ENCODE data around the gene LRRC2. TPM values are rescaled to one million over a fixed set of nuclear protein-coding genes. Genes with fewer than 3 reads are reported as not detected.

Gene LRRC2
- total and polyA plus RNA-seq, 5 donors from 2014 or later = 1.2 to 3.8 (median 2.4) TPM

DNA sequence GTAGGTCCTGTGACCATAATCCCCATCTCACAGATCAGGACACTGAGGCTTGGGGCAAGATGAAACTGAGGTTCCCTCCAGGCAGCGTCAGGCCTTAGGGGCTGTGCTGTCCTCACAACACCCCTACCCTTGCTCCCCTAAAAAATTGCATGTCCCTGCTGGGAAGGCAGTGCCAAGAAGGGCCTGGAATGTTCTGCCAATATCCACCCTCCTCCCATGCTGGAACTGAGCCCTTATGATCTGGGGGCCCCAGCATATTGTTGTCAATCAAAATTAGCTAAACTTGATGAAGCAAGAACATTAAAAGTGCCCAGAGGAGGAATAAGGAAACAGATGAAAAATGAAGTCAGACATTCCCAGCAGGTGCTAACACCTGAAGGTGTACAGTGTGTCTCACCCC, 81.7 kb downstream of the LRRC2 start:
- Histone ChIP-seq H3K27ac (ENCODE audit: insufficient read depth, low read length, poor library complexity, severe bottlenecking) (no peak overlapping the region), H3K9me3 (ENCODE audit: control insufficient read depth in 2 of 2, low read length in 2 of 2) (no peaks in the 10 kb centered on the region), H3K4me1 (ENCODE audit: control insufficient read depth, insufficient read depth, low read length, poor library complexity, severe bottlenecking) (peaks cover 9% of the 10 kb centered on the region), H3K4me3 (ENCODE audit: low read depth, low read length) (no peak overlapping the region), H3K27me3 (ENCODE audit: control insufficient read depth, insufficient read depth, low read length) (peaks cover 5% of the 10 kb centered on the region), H3K36me3 (ENCODE audit: control insufficient read depth, insufficient read depth, low read length) (no peaks in the 10 kb centered on the region)
- Mint-ChIP-seq H3K36me3 (no peaks in the 10 kb centered on the region), H3K27ac (no peak overlapping the region), H3K27me3 (peaks cover 21% of the 10 kb centered on the region), H3K4me1 (peaks cover 6 to 9% (median 8%) of the 10 kb centered on the region in 4 donors), H3K9me3 (peaks cover 0 to 2% (median 0%) of the 10 kb centered on the region in 7 donors), H3K4me3 (no peak overlapping the region)
- ATAC-seq (ENCODE audit: low read depth in 2 of 2) (no peak), DNase-seq (no peak)

DNA sequence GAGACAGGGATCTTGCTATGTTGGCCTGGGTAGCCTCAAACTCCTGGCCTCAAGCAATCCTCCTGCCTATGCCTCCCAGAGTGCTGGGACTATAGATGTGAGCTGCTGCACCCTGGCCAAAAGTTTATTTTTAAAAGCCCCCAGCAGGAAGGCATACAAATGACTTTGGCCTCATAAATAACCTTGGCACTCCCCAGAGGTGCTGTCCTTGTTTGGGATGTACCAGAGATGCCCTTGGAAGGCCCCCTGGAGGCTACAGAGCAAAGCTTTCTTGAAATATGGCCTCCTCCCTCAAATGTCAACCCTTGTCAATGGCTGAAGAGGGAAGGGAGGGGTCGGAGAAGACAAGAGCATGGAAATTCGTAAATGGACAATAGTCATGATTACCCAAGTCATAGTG, 82.3 kb downstream of the LRRC2 start:
- H3K4me3 ChIP-seq (ENCODE audit: low read depth, low read length) = no peak overlapping the region
- H3K9me3 Mint-ChIP-seq = peaks cover 0 to 2% (median 0%) of the 10 kb centered on the region in 7 donors
- ATAC-seq (ENCODE audit: low read depth in 2 of 2) = no peak
- peaks cover 26% of the 10 kb centered on the region for H3K27me3 Mint-ChIP-seq
- peaks cover 5% of the 10 kb centered on the region for H3K27me3 ChIP-seq (ENCODE audit: control insufficient read depth, insufficient read depth, low read length)
- H3K36me3 ChIP-seq (ENCODE audit: control insufficient read depth, insufficient read depth, low read length) = no peaks in the 10 kb centered on the region
- peaks cover 5% of the 10 kb centered on the region for H3K4me1 ChIP-seq (ENCODE audit: control insufficient read depth, insufficient read depth, low read length, poor library complexity, severe bottlenecking)
- H3K9me3 ChIP-seq (ENCODE audit: control insufficient read depth in 2 of 2, low read length in 2 of 2) = no peaks in the 10 kb centered on the region
- H3K4me1 Mint-ChIP-seq = peaks cover 4 to 5% (median 5%) of the 10 kb centered on the region in 4 donors
- H3K27ac ChIP-seq (ENCODE audit: insufficient read depth, low read length, poor library complexity, severe bottlenecking) = no peak overlapping the region
- no peak overlapping the region for H3K27ac Mint-ChIP-seq
- no peak overlapping the region for H3K4me3 Mint-ChIP-seq
- no peaks in the 10 kb centered on the region for H3K36me3 Mint-ChIP-seq
- no peak for DNase-seq

DNA sequence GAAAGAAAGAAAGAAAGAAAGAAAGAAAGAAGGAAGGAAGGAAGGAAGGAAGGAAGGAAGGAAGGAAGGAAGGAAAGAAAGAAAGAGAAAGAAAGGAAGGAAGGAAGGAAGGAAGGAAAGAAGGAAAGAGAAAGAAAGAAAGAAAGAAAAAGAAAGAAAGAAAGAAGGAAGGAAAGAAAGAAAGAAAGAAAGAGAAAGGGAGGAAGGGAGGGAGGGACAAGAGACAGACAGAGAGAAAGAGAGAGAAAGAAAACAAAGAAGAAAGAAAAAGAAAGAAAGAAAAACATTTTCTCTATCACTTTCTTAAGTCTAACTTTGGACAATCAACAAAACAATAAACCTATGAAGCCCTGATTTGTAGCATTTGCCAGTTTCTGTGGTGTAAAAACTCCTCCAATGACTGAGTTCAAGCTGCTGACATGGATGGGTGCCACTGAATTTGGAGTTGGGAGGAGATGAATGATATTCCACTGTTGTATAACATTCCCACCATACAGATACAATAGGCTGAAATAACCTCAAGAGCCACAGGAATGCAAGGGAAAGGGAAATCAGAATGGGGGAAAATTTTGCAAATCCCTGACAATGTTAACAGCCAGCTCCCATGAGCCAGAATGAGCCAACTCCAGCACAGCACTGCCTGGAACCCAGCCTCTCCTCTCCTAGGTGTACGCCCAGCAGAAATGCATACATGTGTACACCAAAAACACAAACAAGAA, 83.3 kb downstream of the LRRC2 start:
- no peaks in the 10 kb centered on the region for H3K36me3 Mint-ChIP-seq
- Histone ChIP-seq H3K4me1 (ENCODE audit: control insufficient read depth, insufficient read depth, low read length, poor library complexity, severe bottlenecking) (no peaks in the 10 kb centered on the region), H3K36me3 (ENCODE audit: control insufficient read depth, insufficient read depth, low read length) (no peaks in the 10 kb centered on the region), H3K27ac (ENCODE audit: insufficient read depth, low read length, poor library complexity, severe bottlenecking) (no peak overlapping the region), H3K4me3 (ENCODE audit: low read depth, low read length) (no peak overlapping the region), H3K27me3 (ENCODE audit: control insufficient read depth, insufficient read depth, low read length) (peaks cover 3% of the 10 kb centered on the region), H3K9me3 (ENCODE audit: control insufficient read depth in 2 of 2, low read length in 2 of 2) (no peaks in the 10 kb centered on the region)
- H3K4me1 Mint-ChIP-seq = peaks cover 0 to 1% (median 0%) of the 10 kb centered on the region in 4 donors
- no peak overlapping the region for H3K4me3 Mint-ChIP-seq
- no peak for DNase-seq
- H3K27me3 Mint-ChIP-seq = peaks cover 28% of the 10 kb centered on the region
- peaks cover 0 to 5% (median 0%) of the 10 kb centered on the region in 7 donors for H3K9me3 Mint-ChIP-seq
- no peak overlapping the region for H3K27ac Mint-ChIP-seq
- ATAC-seq (ENCODE audit: low read depth in 2 of 2) = no peak

DNA sequence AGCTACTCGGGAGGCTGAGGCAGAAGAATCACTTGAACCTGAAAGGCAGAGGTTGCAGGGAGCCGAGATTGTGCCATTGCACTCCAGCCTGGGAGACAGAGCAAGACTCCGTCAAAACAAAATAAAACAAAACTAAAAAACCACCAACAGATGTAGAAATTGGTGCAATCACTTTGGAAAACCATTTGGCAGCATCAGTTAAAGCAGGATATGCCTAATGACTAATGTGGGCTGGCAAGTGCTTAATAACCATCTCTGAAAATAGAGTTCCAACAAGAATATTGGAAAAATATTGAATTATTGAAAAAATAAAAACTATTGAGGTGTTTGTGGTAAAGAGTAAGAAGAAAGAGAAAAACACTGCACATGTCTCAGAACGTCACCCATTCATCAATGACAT, 84.5 kb downstream of the LRRC2 start:
- H3K36me3 ChIP-seq (ENCODE audit: control insufficient read depth, insufficient read depth, low read length) = no peaks in the 10 kb centered on the region
- no peak overlapping the region for H3K27ac Mint-ChIP-seq
- H3K4me1 Mint-ChIP-seq = peaks cover 0 to 1% (median 0%) of the 10 kb centered on the region in 4 donors
- H3K27ac ChIP-seq (ENCODE audit: insufficient read depth, low read length, poor library complexity, severe bottlenecking) = no peak overlapping the region
- ATAC-seq (ENCODE audit: low read depth in 2 of 2) (no peak), DNase-seq (no peak)
- peaks cover 7% of the 10 kb centered on the region for H3K27me3 ChIP-seq (ENCODE audit: control insufficient read depth, insufficient read depth, low read length)
- H3K4me3 ChIP-seq (ENCODE audit: low read depth, low read length) = no peak overlapping the region
- no peaks in the 10 kb centered on the region for H3K36me3 Mint-ChIP-seq
- no peaks in the 10 kb centered on the region for H3K4me1 ChIP-seq (ENCODE audit: control insufficient read depth, insufficient read depth, low read length, poor library complexity, severe bottlenecking)
- H3K27me3 Mint-ChIP-seq = peaks cover 34% of the 10 kb centered on the region
- H3K9me3 ChIP-seq (ENCODE audit: control insufficient read depth in 2 of 2, low read length in 2 of 2) = no peaks in the 10 kb centered on the region
- no peak overlapping the region for H3K4me3 Mint-ChIP-seq
- peaks cover 0 to 6% (median 0%) of the 10 kb centered on the region in 7 donors for H3K9me3 Mint-ChIP-seq

GRCh38 chr3:46480491-46481195, 85.5 kb downstream of the LRRC2 start:
- ATAC-seq (ENCODE audit: low read depth in 2 of 2) (no peak), DNase-seq (no peak)
- no peaks in the 10 kb centered on the region for H3K36me3 ChIP-seq (ENCODE audit: control insufficient read depth, insufficient read depth, low read length)
- H3K27me3 ChIP-seq (ENCODE audit: control insufficient read depth, insufficient read depth, low read length) = peaks cover 7% of the 10 kb centered on the region
- H3K9me3 Mint-ChIP-seq = peaks cover 0 to 8% (median 0%) of the 10 kb centered on the region in 7 donors
- H3K4me1 ChIP-seq (ENCODE audit: control insufficient read depth, insufficient read depth, low read length, poor library complexity, severe bottlenecking) = no peaks in the 10 kb centered on the region
- no peaks in the 10 kb centered on the region for H3K9me3 ChIP-seq (ENCODE audit: control insufficient read depth in 2 of 2, low read length in 2 of 2)
- no peak overlapping the region for H3K4me3 ChIP-seq (ENCODE audit: low read depth, low read length)
- peaks cover 38% of the 10 kb centered on the region for H3K27me3 Mint-ChIP-seq
- H3K27ac Mint-ChIP-seq = no peak overlapping the region
- no peak overlapping the region for H3K27ac ChIP-seq (ENCODE audit: insufficient read depth, low read length, poor library complexity, severe bottlenecking)
- H3K4me1 Mint-ChIP-seq = peaks cover 0 to 1% (median 0%) of the 10 kb centered on the region in 4 donors
- no peak overlapping the region for H3K4me3 Mint-ChIP-seq
- H3K36me3 Mint-ChIP-seq = no peaks in the 10 kb centered on the region

DNA sequence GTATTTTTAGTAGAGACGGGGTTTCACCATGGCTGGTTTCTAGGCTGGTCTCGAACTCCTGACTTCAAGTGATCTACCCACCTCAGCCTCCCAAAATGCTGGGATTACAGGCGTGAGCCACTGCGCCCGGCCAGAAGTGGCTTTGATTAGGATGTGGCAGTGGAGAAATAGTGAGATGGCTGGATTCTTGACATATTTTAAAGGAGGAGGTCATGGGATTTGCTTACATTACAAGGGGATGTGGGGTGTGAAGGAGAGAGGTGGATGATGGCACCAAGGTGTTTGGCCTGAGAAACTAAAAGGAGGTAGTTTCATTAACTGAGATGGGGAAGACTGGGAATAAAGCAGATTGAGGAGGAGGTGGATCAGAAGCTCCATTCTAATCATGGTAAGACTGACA, 86.4 kb downstream of the LRRC2 start:
- peaks cover 47% of the 10 kb centered on the region for H3K27me3 Mint-ChIP-seq
- no peak for ATAC-seq (ENCODE audit: low read depth in 2 of 2)
- no peaks in the 10 kb centered on the region for H3K36me3 Mint-ChIP-seq
- H3K4me3 Mint-ChIP-seq = no peak overlapping the region
- peaks cover 0 to 11% (median 5%) of the 10 kb centered on the region in 7 donors for H3K9me3 Mint-ChIP-seq
- Histone ChIP-seq H3K4me1 (ENCODE audit: control insufficient read depth, insufficient read depth, low read length, poor library complexity, severe bottlenecking) (no peaks in the 10 kb centered on the region), H3K4me3 (ENCODE audit: low read depth, low read length) (no peak overlapping the region), H3K27me3 (ENCODE audit: control insufficient read depth, insufficient read depth, low read length) (peaks cover 7% of the 10 kb centered on the region), H3K9me3 (ENCODE audit: control insufficient read depth in 2 of 2, low read length in 2 of 2) (peaks cover 3% of the 10 kb centered on the region in 2 experiments), H3K36me3 (ENCODE audit: control insufficient read depth, insufficient read depth, low read length) (no peaks in the 10 kb centered on the region), H3K27ac (ENCODE audit: insufficient read depth, low read length, poor library complexity, severe bottlenecking) (no peak overlapping the region)
- H3K27ac Mint-ChIP-seq = no peak overlapping the region
- no peak for DNase-seq
- peaks cover 0 to 1% (median 0%) of the 10 kb centered on the region in 4 donors for H3K4me1 Mint-ChIP-seq

- Mint-ChIP-seq H3K36me3 (no peaks in the 10 kb centered on the region), H3K27ac (no peak overlapping the region), H3K9me3 (peaks cover 0 to 16% (median 7%) of the 10 kb centered on the region in 7 donors), H3K4me1 (peaks cover 0 to 1% (median 0%) of the 10 kb centered on the region in 4 donors), H3K27me3 (peaks cover 53% of the 10 kb centered on the region), H3K4me3 (no peak overlapping the region)
- ATAC-seq (ENCODE audit: low read depth in 2 of 2) (no peak), DNase-seq (no peak)
- Histone ChIP-seq H3K36me3 (ENCODE audit: control insufficient read depth, insufficient read depth, low read length) (no peaks in the 10 kb centered on the region), H3K4me3 (ENCODE audit: low read depth, low read length) (no peak overlapping the region), H3K27ac (ENCODE audit: insufficient read depth, low read length, poor library complexity, severe bottlenecking) (no peak overlapping the region), H3K4me1 (ENCODE audit: control insufficient read depth, insufficient read depth, low read length, poor library complexity, severe bottlenecking) (no peaks in the 10 kb centered on the region), H3K9me3 (ENCODE audit: control insufficient read depth in 2 of 2, low read length in 2 of 2) (peaks cover 4 to 6% of the 10 kb centered on the region in 2 experiments), H3K27me3 (ENCODE audit: control insufficient read depth, insufficient read depth, low read length) (peaks cover 7% of the 10 kb centered on the region)
These were observed 87.1 kb downstream of the LRRC2 start for GRCh38 chr3:46479021-46479420.

All from CD4-positive, CD25-positive, alpha-beta regulatory T cell (primary cell).